Vein endothelial cell (primary cell): ENCODE data around the gene MAPK6. TPM values are rescaled to one million over a fixed set of nuclear protein-coding genes. Genes with fewer than 3 reads are reported as not detected.

Experiments
- total RNA-seq: library from RNA; depleted of rRNA; stranded (reverse); fragments of >200 nt; gene quantifications from 2 replicates; pipeline ENCODE4 v1.2.3, GENCODE V29; 2012

Gene MAPK6
- 36.6 and 54.3 TPM in 2 replicates for total RNA-seq

DNA sequence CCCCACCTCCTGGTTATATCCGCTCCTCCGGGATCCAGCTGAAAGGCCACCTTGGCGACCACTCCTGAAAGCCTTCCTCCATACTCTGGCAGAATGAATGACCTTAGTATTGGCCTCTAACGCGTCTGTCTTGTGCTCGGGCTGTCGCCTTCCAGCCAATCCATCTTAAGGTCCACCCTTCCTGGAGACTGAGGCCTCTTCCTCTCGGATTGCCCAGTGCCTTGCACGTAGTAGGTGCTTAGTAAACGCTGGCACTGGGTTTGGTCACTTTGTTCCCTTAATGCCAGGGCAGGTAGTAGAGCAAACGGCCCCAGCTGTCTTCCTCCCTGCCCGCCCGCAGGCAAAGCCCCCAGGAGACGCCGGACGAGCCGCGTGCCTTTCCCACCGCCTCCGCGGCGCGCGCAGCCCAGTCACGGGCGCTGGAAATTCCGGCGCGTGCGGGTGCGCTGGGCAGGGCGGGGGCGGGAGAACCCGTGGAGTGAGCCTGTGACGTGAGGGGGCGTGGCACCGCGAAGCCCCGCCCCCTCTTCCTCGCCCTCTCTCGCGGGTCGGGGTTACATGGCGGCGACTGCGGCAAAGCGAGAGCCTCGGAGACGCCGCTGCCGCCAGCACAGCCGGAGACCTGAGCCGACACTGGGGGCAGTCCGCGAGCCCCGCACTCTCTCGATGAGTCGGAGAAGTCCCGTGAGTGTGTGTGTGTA is at the start of gene MAPK6:
Gene MAPK6 (plus strand): TSS at position 527 of the 701 bp plus-strand sequence. CDS start 27,242 bp downstream, outside the sequence.

DNA sequence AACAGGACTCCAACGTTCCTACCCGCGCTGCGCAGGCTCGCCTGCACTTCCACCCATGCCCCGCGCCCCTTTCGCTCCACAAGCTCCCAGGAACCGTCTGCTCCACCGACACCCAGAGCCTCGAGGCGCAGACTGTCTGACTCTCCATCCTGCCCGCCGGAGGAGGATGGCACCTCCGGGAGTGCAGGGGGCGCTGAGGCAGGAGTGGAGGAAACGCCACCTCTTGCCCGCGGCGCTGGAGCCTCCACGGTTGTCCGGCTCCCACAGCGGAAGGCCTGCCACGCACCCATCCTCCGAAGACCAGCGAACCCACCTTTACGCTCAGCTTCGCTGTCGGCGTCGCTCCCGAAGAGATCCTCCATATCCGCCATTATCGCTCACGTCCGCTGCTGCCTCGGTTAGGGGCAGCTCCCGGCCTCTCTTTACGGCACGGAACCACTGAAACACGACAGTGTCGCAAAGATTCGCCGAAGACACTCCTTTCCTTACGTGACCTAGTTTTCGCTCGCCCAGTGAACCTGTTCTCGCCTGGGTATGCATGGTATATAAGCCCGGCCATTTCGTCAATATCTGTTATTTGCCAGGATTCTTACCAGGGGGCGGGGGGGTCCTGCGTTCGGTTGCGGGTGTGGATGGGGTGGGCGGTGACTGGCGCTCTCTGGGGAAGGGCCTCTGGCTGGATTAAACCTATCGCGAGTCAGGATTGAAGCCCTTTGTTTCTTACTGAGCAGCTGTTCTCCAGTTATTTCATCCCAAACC is 47.5 kb upstream of the MAPK6 start, which contains the start of gene LEO1:
Gene LEO1 (minus strand): TSS at position 404 of the 759 bp plus-strand sequence. CDS start 33 bp downstream, at position 371.

Other genes with a start within 250 kb of the MAPK6 start
- 79.0 and 80.4 TPM in 2 replicates for gene TMOD3, start 189.6 kb upstream of the MAPK6 start, total RNA-seq
- 14.7 and 24.3 TPM in 2 replicates for gene LEO1, start 47.4 kb upstream of the MAPK6 start, total RNA-seq
- gene BCL2L10, start 93.6 kb downstream of the MAPK6 start, total RNA-seq = 0.38 TPM in 1 of 2 replicates, not detected in the other
- 17.1 and 17.6 TPM in 2 replicates for gene GNB5, start 172.2 kb downstream of the MAPK6 start, total RNA-seq